ENCODE results near the gene SLC3A2. TPM values are rescaled to one million over a fixed set of nuclear protein-coding genes. Genes with fewer than 3 reads are reported as not detected.
"Not testable (repeated sequence)": the region's sequence is repeated elsewhere in the genome, so short reads cannot be mapped to it uniquely, and the experiment has no call there.

SLC3A2 gene
- total RNA-seq, 2 donors from 2014 or later: 233 to 240 TPM

DNA sequence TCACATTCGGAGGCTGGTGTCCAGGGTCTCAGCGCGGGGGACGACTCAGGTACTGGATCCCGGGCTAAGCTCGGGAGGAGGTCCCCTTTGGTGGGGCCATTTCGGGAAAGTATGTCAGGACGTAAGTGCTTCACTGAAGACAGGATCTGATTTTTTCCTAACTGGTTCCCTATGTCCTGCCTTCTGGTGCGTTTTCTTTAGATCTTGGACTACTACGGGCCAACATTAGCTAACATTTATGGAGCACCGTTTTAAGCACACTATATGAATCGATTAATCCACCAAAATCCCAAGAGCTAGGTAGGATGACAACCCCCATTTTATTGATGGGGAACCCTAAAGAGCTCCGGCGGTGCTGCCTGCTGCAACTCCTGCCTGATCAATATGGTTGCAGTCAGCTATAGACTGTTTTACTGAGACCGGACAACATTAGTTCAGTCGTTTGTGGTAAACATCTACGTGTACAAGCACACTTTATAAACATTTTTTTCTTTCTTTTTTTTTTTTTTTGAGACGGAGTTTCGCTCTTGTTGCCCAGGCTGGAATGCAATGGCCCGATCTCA, 24.3 kb upstream of the SLC3A2 start:
- no peak for DNase-seq
- H3K4me3 Mint-ChIP-seq: peak overlapping the region; percentile 95
- H3K27ac Mint-ChIP-seq: peak overlapping the region; percentile 98
- peaks cover 52% of the 10 kb centered on the region for H3K4me1 Mint-ChIP-seq
- H3K27me3 Mint-ChIP-seq: no peaks in the 10 kb centered on the region
- peak; percentile 15 for ATAC-seq
- peaks cover 8% of the 10 kb centered on the region for H3K36me3 Mint-ChIP-seq (ENCODE audit: low read depth)
- no peaks in the 10 kb centered on the region for H3K9me3 ChIP-seq (ENCODE audit: control insufficient read depth, low read length, poor library complexity, severe bottlenecking)

DNA sequence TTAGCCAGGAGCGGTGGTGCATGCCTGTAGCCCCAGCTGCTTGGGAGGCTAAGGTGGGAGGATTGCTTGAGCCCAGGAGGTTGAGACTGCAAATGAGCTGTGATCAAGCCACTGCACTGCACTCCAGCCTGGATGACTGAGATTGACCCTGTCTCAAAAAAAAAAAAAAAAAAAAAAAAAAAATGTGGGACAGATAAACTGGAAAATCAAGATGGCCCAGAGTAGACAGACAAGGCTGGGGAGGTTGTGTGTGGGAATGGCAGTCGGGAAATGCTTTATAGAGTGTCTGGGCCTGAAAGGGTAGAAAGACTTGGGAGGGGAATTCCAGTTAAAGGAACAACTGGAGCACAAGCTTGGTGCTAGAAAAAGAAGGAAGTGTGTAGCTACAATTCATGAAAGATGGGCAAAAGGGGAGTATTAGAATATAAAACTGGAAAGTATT, 23.1 kb upstream of the SLC3A2 start:
- ATAC-seq: no peak
- Mint-ChIP-seq H3K4me3 (peak overlapping the region; percentile 53), H3K36me3 (ENCODE audit: low read depth) (peaks cover 5% of the 10 kb centered on the region), H3K27ac (peak overlapping the region; percentile 14), H3K4me1 (peaks cover 47% of the 10 kb centered on the region), H3K27me3 (no peaks in the 10 kb centered on the region)
- no peak for DNase-seq
- H3K9me3 ChIP-seq (ENCODE audit: control insufficient read depth, low read length, poor library complexity, severe bottlenecking): no peaks in the 10 kb centered on the region

DNA sequence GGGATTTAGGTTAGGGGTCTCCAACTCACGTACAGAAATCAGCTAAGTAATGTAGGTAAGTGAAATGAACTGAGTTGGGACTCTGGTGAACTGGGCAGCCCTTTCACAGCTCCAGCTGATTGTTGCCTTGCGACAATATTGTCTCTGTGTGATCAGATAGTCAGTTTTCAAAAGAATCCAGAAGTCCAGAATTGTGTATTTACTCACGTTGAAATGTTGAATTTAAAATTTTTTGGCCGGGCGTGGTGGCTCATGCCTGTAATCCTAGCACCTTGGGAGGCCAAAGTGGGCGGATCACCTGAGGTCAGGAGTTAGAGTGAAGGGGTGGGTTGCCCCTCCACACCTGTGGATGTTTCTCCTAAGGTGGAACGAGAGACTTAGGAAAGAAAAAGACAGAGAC, 22.5 kb upstream of the SLC3A2 start:
- ATAC-seq (no peak), DNase-seq (no peak)
- Mint-ChIP-seq H3K27me3 (no peaks in the 10 kb centered on the region), H3K4me3 (peak overlapping the region; percentile 25), H3K36me3 (ENCODE audit: low read depth) (peaks cover 5% of the 10 kb centered on the region), H3K4me1 (peaks cover 43% of the 10 kb centered on the region), H3K27ac (peak overlapping the region; percentile 14)
- no peaks in the 10 kb centered on the region for H3K9me3 ChIP-seq (ENCODE audit: control insufficient read depth, low read length, poor library complexity, severe bottlenecking)

DNA sequence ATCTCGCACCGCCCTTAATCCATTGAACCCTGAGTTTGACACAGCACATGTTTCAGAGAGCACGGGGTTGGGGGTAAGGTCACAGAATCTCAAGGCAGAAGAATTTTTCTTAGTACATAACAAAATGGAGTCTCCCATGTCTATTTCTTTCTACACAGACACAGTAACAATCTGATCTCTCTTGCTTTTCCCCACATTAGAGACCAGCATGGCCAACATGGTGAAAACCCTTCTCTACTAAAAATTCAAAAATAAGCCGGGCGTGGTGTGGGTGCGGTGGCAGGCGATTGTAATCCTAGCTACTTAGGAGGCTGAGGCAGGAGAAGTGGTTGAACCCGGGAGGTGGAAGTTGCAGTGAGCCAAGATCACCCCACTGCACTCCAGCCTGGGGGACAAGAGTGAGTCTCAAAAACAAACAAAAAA, 21.4 kb upstream of the SLC3A2 start:
- H3K27ac Mint-ChIP-seq: peak overlapping the region; percentile 34
- H3K4me3 Mint-ChIP-seq; H3K36me3 Mint-ChIP-seq (ENCODE audit: low read depth); H3K9me3 ChIP-seq (ENCODE audit: control insufficient read depth, low read length, poor library complexity, severe bottlenecking); DNase-seq; ATAC-seq; H3K27me3 Mint-ChIP-seq: not testable (repeated sequence)
- H3K4me1 Mint-ChIP-seq: peaks cover 33% of the 10 kb centered on the region

DNA sequence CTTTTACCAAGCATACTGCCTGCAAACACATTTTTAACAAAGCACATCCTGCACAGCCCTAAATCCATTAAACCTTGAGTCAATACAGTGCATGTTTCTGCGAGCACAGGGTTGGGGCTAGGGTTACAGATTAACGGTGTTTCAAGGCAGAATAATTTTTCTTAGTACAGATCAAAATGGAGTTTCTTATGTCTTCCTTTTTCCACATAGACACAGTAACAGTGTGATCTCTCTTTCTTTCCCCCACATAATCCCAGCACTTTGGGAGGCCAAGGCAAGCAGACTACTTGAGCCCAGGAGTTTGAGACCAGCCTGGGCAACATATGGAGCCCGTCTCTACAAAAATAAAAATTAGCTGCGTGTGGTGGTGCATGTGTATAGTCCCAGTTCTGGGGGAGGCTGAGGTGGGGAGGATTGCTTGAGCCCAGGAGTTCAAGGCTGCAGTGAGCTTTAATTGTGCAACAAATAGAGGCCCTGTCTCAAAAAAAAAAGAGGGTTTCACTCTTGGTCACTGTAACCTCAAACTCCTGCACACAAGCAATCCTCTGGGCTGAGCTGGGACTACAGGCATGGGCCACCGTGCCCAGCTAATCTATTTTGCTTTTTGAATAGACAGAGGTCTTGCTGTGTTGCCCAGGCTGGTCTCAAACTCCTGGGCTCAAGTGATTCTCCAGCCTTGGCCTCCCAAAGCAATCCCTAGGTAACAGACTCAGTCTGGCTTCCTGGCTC, 19.7 kb upstream of the SLC3A2 start:
- Mint-ChIP-seq H3K4me1 (peaks cover 17% of the 10 kb centered on the region), H3K4me3 (no peak overlapping the region), H3K27me3 (no peaks in the 10 kb centered on the region), H3K36me3 (ENCODE audit: low read depth) (no peaks in the 10 kb centered on the region), H3K27ac (peak overlapping the region; percentile 37)
- DNase-seq (no peak), ATAC-seq (no peak)
- H3K9me3 ChIP-seq (ENCODE audit: control insufficient read depth, low read length, poor library complexity, severe bottlenecking): no peaks in the 10 kb centered on the region

DNA sequence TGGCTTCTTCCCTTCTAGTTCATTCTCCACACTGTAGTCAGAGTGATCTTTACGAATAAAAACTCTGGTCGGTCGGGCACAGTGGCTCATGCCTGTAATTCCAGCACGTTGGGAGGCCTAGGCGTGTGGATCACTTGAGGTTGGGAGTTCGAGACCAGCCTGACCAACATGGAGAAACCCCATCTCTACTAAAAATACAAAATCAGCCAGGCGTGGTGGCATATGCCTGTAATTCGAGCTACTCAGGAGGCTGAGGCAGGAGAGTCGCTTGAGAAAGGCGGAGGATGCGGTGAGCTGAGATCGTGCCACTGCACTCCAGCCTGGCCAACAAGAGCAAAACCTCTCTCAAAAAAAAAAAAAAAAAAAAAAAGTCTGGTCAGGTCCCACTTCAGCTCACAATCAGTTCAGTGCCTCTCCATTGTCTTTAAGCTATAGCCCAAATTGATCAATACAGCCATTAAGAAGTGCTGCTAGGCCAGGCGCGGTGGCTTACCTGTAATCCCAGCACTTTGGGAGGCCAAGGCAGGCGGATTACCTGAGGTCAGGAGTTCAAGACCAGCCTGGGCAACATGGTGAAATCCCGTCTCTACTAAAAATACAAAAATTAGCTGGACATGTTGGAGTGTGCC, 19.0 kb upstream of the SLC3A2 start:
- H3K27me3 Mint-ChIP-seq; DNase-seq; H3K36me3 Mint-ChIP-seq (ENCODE audit: low read depth); H3K4me3 Mint-ChIP-seq; ATAC-seq; H3K9me3 ChIP-seq (ENCODE audit: control insufficient read depth, low read length, poor library complexity, severe bottlenecking): not testable (repeated sequence)
- peaks cover 12% of the 10 kb centered on the region for H3K4me1 Mint-ChIP-seq
- H3K27ac Mint-ChIP-seq: peak overlapping the region; percentile 37

DNA sequence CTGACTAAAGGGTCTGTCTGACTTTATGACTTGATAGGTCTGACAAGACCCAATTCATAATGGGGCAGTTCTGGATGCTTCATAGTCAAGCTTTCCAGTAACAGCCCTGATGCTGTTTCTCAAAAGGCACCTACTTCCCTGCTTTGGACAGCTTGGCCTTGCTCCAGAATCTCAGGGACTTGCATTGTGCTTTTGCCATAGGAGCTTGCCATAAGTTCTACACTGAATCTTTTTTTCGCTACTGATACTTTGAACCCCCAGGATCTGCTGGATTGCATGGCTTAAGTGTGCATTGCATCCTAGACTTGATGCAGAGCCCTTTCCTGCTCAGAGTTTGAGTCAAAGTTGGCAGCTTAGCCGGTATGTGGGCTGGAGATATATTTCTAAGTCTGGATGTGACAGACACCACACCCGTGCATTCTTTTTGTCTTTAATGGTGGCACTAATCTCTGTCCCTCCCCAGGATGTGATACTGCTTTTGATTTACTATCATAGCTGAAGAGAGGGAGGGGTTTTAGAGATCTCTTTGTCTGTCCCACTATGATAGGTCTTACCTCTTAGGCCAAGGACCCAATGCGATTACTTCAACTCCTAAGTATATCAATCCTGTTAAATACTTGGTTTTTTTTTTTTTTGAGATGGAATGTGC, 16.9 kb upstream of the SLC3A2 start:
- ATAC-seq: no peak
- Mint-ChIP-seq H3K4me1 (peaks cover 5% of the 10 kb centered on the region), H3K36me3 (ENCODE audit: low read depth) (no peaks in the 10 kb centered on the region), H3K27me3 (no peaks in the 10 kb centered on the region), H3K27ac (no peak overlapping the region), H3K4me3 (no peak overlapping the region)
- DNase-seq: no peak
- H3K9me3 ChIP-seq (ENCODE audit: control insufficient read depth, low read length, poor library complexity, severe bottlenecking): no peaks in the 10 kb centered on the region

DNA sequence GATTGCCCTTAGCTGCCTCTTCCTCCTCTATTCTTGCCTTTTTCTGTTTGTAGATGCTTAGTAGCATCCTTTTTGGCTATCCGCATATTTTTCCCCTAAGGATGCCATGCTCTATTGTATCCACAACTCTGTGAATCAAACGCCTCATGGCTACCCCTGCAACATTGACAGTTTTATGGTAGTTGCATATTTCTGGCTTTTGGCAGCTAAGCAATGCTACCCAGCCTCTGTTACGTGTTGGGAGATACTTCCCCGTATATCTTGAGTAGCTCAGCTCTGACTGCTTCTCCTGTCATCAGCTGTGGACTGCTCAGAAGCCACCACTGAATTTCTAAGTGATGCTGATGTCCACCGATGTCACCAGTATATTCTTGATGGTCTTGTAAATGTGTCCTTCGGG, 15.1 kb upstream of the SLC3A2 start:
- no peaks in the 10 kb centered on the region for H3K9me3 ChIP-seq (ENCODE audit: control insufficient read depth, low read length, poor library complexity, severe bottlenecking)
- ATAC-seq (no peak), DNase-seq (no peak)
- Mint-ChIP-seq H3K4me3 (no peak overlapping the region), H3K27me3 (no peaks in the 10 kb centered on the region), H3K36me3 (ENCODE audit: low read depth) (no peaks in the 10 kb centered on the region), H3K27ac (no peak overlapping the region), H3K4me1 (peaks cover 5% of the 10 kb centered on the region)

DNA sequence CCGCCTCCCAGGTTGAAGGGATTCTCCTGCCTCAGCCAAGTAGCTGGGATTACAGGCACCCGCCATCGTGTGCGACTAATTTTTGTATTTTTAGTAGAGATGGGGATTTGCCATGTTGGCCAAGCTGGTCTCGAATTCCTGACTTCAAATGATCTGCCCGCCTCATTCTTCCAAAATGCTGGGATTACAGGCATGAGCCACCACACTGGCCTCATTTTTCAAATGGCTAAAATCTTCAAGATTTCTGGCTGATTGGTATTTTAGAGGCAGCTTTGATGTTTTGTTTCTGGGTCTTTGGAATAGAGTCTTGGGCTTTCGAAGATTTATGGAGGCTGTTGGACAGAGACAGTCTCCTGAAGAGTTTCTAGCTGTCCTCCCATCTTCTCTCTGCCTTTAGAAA, 5.8 kb upstream of the SLC3A2 start:
- Mint-ChIP-seq H3K36me3 (ENCODE audit: low read depth) (no peaks in the 10 kb centered on the region), H3K4me3 (no peak overlapping the region), H3K27ac (no peak overlapping the region), H3K4me1 (peaks cover 4% of the 10 kb centered on the region), H3K27me3 (no peaks in the 10 kb centered on the region)
- DNase-seq (no peak), ATAC-seq (no peak)
- H3K9me3 ChIP-seq (ENCODE audit: control insufficient read depth, low read length, poor library complexity, severe bottlenecking): no peaks in the 10 kb centered on the region

DNA sequence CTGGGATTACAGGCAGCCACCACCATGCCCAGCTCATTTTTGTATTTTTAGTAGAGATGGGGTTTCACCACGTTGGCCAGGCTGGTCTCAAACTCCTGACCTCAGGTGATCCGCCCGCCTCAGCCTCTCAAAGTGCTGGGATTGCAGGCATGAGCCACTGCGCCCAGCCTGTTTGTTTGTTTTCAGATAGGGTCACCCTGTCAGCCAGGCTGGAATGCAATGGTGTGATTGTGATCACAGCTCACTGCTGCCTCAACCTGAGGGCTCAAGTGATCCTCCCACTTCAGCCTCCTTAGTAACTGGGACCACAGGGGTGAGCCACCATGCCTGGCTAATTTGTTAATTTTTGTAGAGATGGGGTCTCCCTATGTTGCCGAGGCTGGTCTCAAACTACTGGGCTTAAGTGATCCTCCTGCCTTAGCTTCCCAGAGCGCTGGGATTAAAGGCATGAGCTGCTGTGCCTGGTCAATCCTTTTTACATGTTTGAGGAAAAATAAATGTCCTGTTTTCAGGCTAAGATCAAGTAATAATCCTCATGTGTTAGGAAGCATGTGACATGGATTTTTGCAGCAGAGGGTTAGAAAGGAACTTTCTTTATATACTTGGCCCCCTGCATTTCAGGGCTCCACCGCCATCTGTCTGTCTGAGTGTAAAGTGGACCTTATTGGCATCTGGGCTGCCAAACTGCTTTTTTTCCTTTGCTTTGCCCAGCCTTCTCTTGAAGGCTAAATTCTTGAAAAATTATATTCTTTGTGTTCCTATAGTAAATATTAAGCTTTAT, 4.8 kb upstream of the SLC3A2 start:
- H3K4me3 Mint-ChIP-seq: no peak overlapping the region
- no peak for DNase-seq
- H3K27ac Mint-ChIP-seq: no peak overlapping the region
- no peaks in the 10 kb centered on the region for H3K27me3 Mint-ChIP-seq
- no peaks in the 10 kb centered on the region for H3K9me3 ChIP-seq (ENCODE audit: control insufficient read depth, low read length, poor library complexity, severe bottlenecking)
- no peak for ATAC-seq
- H3K4me1 Mint-ChIP-seq: peaks cover 14% of the 10 kb centered on the region
- peaks cover 5% of the 10 kb centered on the region for H3K36me3 Mint-ChIP-seq (ENCODE audit: low read depth)

DNA sequence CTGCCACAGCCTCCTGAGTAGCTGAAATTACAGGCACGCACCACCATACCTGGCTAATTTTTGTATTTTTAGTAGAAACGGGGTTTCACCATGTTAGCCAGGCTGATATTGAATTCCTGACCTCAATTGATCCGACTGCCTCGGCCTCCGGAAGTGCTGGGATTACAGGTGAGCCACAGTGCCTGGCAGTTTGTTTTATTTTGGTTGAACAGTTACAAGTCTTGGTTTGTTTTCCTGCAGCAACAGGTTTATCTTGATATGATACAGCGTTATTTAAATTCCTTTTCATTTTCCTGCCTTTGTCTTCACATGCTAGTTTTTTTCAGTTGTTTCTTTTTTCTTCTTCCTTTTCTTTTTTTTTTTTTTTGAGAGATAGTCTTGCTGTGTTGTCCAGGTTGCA, 4.0 kb upstream of the SLC3A2 start:
- Mint-ChIP-seq H3K36me3 (ENCODE audit: low read depth) (peaks cover 5% of the 10 kb centered on the region), H3K4me3 (no peak overlapping the region), H3K27me3 (no peaks in the 10 kb centered on the region), H3K27ac (no peak overlapping the region), H3K4me1 (peaks cover 17% of the 10 kb centered on the region)
- DNase-seq (no peak), ATAC-seq (no peak)
- H3K9me3 ChIP-seq (ENCODE audit: control insufficient read depth, low read length, poor library complexity, severe bottlenecking): no peaks in the 10 kb centered on the region

DNA sequence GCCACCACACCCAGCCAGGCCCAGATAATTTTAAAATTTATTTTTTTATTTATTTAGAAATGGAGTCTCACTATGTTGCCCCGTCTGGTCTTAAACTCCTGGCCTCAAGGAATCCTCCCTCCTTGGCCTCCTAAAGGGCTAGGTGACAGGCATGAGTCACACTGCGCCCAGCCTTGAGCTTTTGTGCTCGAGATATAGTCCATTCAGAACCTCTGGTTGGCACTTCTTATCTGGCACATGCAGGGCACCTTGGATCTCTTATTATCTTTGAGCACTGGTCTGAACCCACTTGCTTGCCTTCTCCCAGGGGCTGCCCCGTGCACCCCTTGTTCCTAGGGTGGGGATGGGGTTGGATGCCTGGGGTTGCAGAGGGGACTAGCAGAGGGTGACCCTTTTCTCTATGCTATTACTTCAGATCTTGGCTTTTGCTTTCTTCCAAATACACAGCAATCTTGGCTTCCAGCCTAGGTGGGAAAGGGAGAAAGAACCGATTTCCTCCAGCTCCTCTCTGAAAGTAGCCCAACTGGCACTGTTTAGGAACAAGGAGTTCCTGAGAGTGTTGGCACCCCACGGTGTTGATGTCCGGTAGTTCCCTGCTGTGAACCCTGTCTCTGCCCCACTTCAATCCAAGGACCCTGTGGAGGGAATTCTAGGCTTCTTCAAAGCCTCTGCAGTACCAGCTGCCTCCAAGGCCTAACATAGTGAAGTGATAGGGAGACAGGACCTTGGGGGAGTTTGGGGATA, 1.3 kb upstream of the SLC3A2 start:
- Mint-ChIP-seq H3K27ac (peak overlapping the region; percentile 98), H3K4me1 (peaks cover 41% of the 10 kb centered on the region), H3K36me3 (ENCODE audit: low read depth) (peaks cover 8% of the 10 kb centered on the region), H3K27me3 (no peaks in the 10 kb centered on the region), H3K4me3 (peak overlapping the region; percentile 99)
- no peak for ATAC-seq
- H3K9me3 ChIP-seq (ENCODE audit: control insufficient read depth, low read length, poor library complexity, severe bottlenecking): no peaks in the 10 kb centered on the region
- DNase-seq: no peak
